ENCODE results near the gene C21orf58. TPM values are rescaled to one million over a fixed set of nuclear protein-coding genes. Genes with fewer than 3 reads are reported as not detected.
A peak's percentile ranks its signal among the peaks of the same experiment; 100 is the strongest.

C21orf58 gene
- total and polyA plus RNA-seq, 11 donors = 0.64 to 4.0 (median 1.3) TPM

GRCh38 chr21:46295177-46295770, 28.4 kb downstream of the C21orf58 start:
- H3K4me3 ChIP-seq = no peak overlapping the region
- TF ChIP-seq CTCF (IDR thresholded peaks at IDR 0.05) = no peak
- TF ChIP-seq POLR2A (IDR thresholded peaks at IDR 0.05) = no peak
- no peaks in the 10 kb centered on the region for H3K9me3 ChIP-seq
- intact Hi-C loops (cut with DNase I) = no loop called here
- peaks cover 0 to 14% (median 11%) of the 10 kb centered on the region in 9 donors for H3K36me3 ChIP-seq
- H3K4me1 ChIP-seq = peaks cover 0 to 36% (median 26%) of the 10 kb centered on the region in 12 donors
- 43 to 56% (median 47%) methylated on average over 6 to 9 of the region's 9 CpGs for WGBS, 4 donors
- DNase-seq (peak in 4 of 5 donors; percentile 31 to 80 (median 58)), ATAC-seq (peak in 3 of 4 donors; percentile 41 to 74 (median 51))
- peaks cover 0 to 5% (median 0%) of the 10 kb centered on the region in 9 donors for H3K27me3 ChIP-seq
- H3K27ac ChIP-seq = peak overlapping the region in 11 of 12 donors; percentile 42 to 86 (median 80)

- ATAC-seq (peak in 3 of 4 donors; percentile 31 to 45 (median 40)), DNase-seq (peak in 4 of 5 donors; percentile 33 to 58 (median 45))
- TF ChIP-seq POLR2A (IDR thresholded peaks at IDR 0.05) = no peak
- no peak for TF ChIP-seq CTCF (IDR thresholded peaks at IDR 0.05)
- Histone ChIP-seq H3K36me3 (peaks cover 0 to 14% (median 11%) of the 10 kb centered on the region in 9 donors), H3K4me3 (no peak overlapping the region), H3K9me3 (no peaks in the 10 kb centered on the region), H3K27me3 (peaks cover 0 to 5% (median 0%) of the 10 kb centered on the region in 9 donors), H3K4me1 (peaks cover 0 to 36% (median 26%) of the 10 kb centered on the region in 12 donors), H3K27ac (peak overlapping the region in 10 of 12 donors; percentile 38 to 86 (median 81))
- intact Hi-C loops (cut with DNase I) = no loop called here
- WGBS, 4 donors = 46 to 66% (median 58%) methylated on average over 8 to 10 of the region's 10 CpGs
Measured at GRCh38 chr21:46294647-46295176, 29.0 kb downstream of the C21orf58 start.

GRCh38 chr21:46291561-46291960, 32.1 kb downstream of the C21orf58 start:
- WGBS, 4 donors = 97 to 100% (median 99%) methylated on average over 2 of the region's 2 CpGs
- intact Hi-C loops (cut with DNase I) = no loop called here
- no peaks in the 10 kb centered on the region for H3K27me3 ChIP-seq
- no peaks in the 10 kb centered on the region for H3K9me3 ChIP-seq
- no peak overlapping the region for H3K4me3 ChIP-seq
- ATAC-seq = no peak
- peaks cover 0 to 31% (median 11%) of the 10 kb centered on the region in 9 donors for H3K36me3 ChIP-seq
- H3K4me1 ChIP-seq = peaks cover 0 to 42% (median 23%) of the 10 kb centered on the region in 12 donors
- H3K27ac ChIP-seq = no peak overlapping the region
- DNase-seq = no peak
- TF ChIP-seq CTCF (IDR thresholded peaks at IDR 0.05) = no peak
- TF ChIP-seq POLR2A (IDR thresholded peaks at IDR 0.05) = no peak

- Histone ChIP-seq H3K4me3 (no peak overlapping the region), H3K27ac (no peak overlapping the region), H3K9me3 (no peaks in the 10 kb centered on the region), H3K27me3 (no peaks in the 10 kb centered on the region), H3K36me3 (peaks cover 0 to 31% (median 11%) of the 10 kb centered on the region in 9 donors), H3K4me1 (peaks cover 0 to 33% (median 15%) of the 10 kb centered on the region in 12 donors)
- WGBS, 4 donors = 75 to 86% (median 83%) methylated on average over 6 of the region's 6 CpGs
- DNase-seq (no peak), ATAC-seq (no peak)
- no peak for TF ChIP-seq POLR2A (IDR thresholded peaks at IDR 0.05)
- no peak for TF ChIP-seq CTCF (IDR thresholded peaks at IDR 0.05)
- intact Hi-C loops (cut with DNase I) = loop anchor here in 4 of 10 donors (5.0 kb wide), 1 partner anchor 33 kb away; the partner anchor contains the start of genes C21orf58 (in 4 of the 4) and PCNT (in 4 of the 4)
Measured at GRCh38 chr21:46289655-46290179, 34.0 kb downstream of the C21orf58 start.
